ENCODE measurements around the gene CCDC33.

CCDC33 gene

DNA sequence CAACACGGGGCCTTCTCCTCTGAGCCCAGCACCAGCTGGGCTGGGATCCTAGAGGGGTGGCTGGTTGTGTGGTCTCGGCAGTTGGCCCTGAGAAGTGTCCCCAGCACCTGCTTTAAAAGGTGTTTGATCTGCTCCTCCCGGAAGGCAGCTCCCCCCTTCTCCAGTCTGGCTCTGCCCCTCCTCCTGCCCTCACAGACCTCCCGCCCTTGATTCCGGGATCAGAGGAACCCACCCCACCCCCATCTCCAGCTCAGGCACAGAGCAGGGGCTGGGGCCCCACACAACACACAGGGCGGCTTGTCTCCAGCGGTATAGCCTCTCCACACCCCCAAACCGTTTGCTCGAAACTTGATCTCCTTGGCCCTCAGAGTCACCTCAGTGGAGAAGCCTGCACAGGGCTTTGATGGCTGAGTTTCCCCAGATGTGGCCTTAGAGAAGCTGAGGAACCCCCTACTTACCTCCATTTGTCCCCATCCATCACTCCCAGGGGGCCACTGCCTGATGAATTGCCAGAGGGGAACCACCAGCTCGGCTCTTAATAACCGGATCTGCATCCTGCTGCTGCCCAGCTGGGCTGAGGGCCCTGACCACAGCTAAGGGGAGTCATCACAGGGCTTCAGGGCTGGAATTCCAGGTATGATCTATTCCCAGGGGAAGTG, 27.1 kb upstream of the CCDC33 start:
- DNase-seq (ENCODE audit: low read depth in 2 of 3, low spot score in 2 of 3): no peak

DNA sequence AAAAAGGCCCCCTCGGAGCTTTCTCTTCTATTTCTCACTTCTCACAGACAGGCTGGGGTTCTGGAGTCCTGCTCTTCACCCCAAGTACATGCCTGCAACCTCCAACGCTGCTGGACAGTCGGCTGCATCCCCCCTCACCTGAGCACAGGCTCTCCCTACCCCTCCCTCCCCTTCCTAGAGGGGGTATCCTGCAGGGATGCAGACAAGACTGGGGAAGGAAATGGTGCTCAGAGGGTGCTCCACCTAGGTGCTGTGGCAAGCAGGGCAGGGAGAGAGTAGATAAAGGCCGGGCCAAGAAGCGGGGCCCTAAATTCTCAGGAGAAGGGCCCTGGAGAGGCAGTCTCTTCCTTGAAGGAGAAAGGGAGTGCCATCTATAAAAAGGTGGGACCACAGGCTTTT, 26.6 kb upstream of the CCDC33 start:
- DNase-seq (ENCODE audit: low read depth in 2 of 3, low spot score in 2 of 3): no peak

DNA sequence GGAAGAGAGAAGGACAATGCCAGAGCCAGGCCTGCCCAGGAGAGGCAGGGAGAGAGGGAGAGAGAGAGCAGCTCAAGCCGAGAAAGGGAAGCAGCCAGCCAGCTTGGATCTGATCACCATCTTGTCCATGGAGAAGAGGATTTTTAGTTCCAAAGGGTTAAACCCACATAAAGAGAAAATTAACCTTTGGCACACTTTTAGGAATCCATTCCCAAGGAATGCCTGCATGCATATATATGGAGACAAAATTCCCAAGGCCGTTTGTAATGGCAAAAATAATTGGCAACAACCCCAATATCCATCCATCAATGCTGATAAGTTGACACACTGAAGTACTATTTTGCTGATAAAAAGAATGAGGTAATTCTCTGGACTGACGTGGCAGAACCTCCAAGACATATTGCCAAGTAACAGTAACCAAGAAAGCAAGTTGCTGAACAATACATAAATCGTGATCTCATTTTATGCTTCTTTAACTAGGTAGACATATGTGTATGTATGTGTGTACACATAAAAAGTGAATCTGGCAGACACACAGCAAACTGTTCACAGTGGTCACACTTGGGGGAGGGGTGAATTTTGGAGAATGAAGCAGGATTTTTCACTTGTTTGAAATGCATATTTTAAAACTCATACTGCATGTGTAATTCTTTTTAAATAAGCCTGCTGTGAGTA, 26.0 kb upstream of the CCDC33 start:
- no peak for DNase-seq (ENCODE audit: low read depth in 2 of 3, low spot score in 2 of 3)

DNA sequence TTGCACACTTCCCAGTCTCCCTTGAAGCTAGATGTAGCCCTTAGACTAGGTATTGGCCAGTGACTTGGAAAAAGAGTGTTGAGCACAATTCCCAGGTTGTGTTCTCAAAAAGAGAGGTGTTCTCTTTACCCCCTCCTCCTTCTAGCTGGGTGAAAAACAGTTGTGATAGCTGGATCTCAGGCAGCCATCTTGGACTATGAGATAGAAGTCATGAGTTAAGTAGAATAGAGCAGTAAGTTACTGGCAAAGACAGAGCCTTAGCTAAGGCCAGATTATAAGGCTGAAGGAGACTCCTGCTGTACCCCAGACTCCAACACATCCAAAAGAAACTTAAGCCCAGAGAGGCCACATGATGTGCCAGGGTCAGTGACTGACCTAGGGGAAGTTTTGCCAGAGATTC, 25.4 kb upstream of the CCDC33 start:
- no peak for DNase-seq (ENCODE audit: low read depth in 2 of 3, low spot score in 2 of 3)

DNA sequence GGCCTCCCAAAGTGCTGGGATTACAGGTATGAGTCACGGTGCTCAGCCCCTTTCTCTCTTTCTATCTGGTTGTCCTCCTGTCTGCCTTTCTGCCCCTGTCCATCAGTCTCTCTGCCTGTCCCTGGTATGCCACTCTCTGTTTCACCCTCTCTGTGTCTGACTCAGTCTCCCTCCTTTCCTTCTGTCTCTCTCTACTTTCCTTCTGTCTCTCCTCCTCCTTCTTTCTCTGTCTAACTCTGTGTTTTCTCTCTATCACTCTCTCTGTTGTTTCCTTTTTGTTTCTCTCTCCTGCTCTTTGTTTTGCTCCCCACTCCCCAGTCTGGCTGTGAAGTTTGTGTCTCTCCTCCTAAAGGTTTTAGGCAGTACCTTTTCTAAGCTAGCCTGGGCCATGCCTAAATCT, 24.5 kb upstream of the CCDC33 start:
- no peak for DNase-seq (ENCODE audit: low read depth in 2 of 3, low spot score in 2 of 3)

DNA sequence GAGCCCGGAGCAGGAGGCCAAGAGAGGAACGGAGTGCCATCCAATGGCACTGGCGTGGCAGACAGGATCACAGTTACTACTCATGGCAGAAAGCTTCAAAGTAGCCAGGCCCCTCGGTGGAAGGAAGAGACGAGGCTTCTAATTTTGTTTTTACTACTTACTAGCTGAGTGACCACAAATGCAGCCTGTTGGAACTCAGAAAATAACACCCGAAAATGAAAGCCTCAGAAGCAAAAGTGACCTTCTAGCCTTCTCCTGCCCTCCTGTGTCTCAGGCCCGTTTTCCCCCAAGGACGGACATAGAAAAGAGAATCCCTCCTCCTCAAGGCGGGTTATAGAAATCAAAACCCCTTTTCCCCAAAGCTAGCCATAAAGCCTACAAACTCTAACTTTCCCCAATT, 23.6 kb upstream of the CCDC33 start:
- no peak for DNase-seq (ENCODE audit: low read depth in 2 of 3, low spot score in 2 of 3)

DNA sequence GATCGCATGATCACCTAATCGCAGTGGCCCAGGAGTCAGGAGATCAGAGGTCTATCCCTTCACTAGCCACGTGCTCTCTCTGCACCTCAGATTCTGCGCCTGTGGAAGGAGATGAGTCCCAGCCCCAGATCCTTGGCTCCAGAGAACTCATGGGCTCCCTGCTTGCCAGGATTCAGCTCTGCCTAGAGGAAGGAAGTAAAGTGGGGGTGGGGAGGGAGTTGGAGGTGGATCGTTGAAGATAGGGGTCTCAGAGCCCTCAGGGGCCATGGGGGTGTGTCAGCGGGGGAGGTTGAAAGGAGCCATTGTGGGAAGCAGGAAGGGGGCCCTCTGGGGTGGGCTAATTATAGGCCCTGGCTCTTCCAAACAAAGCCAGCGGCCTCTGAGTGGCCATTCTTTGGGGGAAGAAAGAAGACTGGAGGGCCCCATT, 22.3 kb upstream of the CCDC33 start:
- no peak for DNase-seq (ENCODE audit: low read depth in 2 of 3, low spot score in 2 of 3)

DNA sequence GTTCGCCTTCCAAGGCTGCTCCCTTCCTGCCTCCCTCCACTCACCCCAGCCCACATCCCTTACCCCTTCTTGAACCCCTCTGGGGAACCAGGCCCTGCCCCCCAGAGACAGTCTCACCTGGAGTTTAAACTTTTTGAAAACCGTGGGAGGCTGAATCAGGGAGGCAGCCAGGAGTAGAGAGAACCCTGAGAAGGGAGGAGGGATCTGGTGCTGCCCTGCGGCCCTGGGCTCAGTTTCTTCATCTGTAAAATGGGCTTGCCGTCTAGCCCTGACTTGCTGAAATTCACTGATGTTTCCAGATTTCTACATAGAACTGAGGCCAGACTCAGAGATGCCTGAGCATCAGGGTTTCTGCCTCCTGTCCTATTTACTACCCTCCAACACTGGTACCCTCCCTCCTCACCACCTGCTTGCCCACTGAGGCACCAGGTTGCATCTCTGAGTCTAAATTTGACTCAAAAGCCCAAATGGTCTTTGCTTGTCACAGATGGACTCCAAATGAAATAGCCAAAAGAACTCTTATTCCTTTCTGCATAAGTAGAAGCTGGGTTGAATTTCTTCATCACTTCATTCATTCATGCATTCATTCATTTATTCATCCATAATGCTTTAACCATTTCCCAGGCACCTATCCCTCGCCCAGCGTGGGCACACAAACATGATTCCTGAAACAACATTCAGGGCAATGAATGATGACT, 21.7 kb upstream of the CCDC33 start:
- no peak for DNase-seq (ENCODE audit: low read depth in 2 of 3, low spot score in 2 of 3)

DNA sequence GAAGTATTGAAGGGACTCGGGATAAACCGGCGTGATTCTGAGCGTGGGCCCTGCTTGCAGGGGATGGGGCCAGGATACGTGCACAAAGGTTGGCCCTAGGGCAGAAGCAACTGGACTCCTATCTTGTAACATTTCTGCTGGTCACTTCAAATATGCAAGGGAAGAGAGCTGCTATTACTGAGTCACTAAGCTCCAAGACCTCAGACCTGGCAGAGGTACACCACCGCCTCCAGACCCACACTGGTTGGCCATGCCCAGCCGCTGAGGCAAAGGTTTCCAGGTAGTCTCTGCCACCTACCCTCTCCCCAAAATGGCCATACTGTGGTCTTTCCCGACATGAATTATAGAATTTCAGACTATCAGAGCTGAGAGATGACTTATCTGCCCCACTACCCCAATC, 20.2 kb upstream of the CCDC33 start:
- DNase-seq (ENCODE audit: low read depth in 2 of 3, low spot score in 2 of 3): no peak

DNA sequence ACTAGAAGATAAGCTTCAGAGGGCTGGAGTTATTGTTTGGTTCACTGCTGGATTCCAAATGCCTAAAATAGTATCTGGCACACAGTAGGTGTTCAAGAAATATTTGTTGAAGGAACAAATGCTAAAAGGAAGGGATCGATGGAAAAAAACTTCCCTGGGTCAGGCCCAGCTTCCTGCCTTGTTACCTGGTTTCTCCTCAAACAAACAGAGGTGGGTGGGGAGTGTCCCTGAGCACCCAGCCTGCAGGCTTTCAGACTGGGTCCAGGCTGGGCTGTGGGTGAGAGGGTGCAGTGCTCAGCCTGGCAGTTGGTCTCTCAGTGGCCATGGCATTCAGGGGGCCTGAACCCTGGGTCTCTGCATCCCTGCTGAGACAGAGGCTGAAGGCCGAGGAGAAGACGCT, 19.2 kb upstream of the CCDC33 start:
- DNase-seq (ENCODE audit: low read depth in 2 of 3, low spot score in 2 of 3): no peak

DNA sequence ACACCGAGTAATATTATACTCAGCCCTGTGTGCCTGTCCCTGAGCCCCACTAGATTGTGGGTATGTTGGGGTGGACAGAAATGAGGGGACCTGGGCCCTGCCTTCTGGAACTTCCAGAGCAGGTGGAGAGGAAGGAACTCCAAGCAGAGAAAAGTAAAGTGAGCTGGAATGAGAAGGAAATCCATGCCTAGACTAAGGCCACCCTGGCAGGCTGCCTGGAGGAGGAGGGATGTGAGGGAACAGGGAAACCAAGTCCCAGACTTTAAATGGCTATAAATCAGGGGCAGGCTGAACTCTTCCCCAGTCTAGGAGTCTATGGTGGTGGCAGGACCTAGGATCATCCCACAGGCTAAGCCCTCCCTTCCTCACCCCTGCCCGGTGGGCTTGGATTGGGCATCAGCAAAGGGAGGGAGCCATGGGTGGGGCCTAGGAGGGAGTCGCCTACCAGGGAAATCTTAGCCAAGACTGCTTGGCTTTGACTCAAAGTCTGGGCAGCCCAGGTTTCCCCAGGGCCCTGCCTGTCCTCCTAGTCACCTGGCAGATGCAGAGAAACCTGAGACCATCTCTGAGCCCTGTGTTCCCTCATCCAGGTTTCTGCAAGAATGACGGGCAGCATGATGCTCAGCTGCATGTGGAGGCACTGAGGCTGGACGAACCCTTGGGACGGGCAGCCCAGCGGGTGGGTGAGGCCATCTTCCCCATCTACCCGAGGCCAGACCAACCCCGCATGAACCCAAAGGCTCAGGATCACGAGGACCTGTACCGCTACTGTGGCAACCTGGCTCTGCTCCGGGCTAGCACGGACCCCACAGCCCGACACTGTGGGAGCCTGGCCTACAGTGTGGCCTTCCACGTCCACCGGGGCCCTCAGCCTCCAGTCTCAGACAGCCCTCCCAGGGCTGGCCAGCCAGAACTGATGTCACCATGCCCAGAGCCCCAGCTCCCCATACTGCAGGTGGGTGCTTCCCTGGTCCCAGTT, 17.9 kb upstream of the CCDC33 start:
- DNase-seq (ENCODE audit: low read depth in 2 of 3, low spot score in 2 of 3): no peak

DNA sequence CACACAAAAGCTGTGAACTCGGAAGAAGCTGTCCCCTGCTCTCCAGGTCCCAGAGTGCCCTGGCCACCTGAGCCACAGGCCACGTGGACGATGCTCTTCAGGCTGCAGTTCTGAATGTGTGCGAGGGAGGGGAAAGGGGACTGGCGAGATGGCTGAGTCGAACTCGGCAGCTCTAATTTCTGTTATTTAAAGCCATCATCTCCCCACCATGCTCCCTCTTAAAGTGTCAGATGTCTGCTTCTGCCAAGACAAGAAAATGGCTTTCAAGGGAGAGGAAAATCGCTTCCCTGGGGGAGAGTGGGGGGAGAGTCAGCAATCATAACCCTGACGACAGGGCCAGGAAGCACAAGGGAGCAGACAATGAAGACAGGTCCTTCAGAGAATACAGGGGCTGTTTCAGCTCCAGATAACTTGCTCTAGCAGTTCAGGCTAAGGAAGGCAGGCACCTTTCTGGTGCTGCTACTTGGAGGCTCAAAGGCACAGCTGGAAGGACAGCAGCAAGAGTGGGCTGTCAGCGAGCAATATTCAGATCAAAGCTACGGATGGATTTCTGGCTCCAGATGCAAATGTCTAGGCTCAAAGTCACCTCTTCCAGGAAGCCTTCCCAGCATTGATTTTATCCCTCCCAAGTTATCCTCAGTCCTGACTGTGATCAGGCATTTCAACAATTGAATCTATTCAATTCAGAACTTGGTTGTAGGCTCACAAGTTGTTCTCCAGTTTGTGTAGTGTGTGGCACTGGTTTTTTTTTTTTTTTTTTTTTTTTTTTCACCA, 15.5 kb upstream of the CCDC33 start:
- no peak for DNase-seq (ENCODE audit: low read depth in 2 of 3, low spot score in 2 of 3)

DNA sequence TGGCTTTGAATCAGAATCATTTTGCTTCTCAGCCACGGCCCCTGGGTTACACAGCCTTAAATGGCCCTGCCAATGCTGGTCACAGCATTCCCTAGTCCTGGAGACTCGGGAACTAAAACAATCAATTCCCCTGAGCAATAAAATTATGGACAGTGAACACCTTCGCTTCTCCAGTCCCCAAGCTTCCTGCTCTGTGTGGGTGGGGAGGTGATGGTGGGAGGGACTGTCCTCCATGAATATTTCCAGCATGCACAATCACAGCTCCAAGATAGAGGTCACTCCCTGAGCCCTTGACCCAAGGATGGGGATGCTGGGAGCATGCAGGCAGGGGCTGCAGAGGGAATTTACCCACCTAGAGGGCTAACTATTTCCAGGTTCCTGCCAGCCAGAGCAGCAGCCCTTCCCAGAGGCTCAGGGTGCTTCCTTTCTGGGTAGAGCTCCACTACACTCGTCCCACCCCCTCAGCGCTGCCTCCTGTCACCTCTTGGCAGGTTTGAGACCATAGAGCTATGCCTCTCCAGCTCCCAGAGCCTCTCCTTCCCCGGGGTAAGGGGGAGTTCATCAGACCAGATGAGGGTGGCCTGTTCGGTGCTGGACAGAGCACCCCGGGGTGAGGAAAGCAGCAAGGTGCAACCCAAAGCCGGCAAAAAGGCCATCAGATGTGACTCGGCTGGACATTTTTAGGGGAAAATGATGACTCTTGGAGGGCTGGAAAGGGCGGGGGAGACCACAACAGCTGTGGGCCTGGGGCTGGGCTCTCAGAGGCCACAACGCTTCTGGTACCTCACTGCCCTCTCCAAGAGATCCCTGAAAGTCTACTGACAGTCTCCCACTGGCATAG, 14.5 kb upstream of the CCDC33 start:
- no peak for DNase-seq (ENCODE audit: low read depth in 2 of 3, low spot score in 2 of 3)

DNA sequence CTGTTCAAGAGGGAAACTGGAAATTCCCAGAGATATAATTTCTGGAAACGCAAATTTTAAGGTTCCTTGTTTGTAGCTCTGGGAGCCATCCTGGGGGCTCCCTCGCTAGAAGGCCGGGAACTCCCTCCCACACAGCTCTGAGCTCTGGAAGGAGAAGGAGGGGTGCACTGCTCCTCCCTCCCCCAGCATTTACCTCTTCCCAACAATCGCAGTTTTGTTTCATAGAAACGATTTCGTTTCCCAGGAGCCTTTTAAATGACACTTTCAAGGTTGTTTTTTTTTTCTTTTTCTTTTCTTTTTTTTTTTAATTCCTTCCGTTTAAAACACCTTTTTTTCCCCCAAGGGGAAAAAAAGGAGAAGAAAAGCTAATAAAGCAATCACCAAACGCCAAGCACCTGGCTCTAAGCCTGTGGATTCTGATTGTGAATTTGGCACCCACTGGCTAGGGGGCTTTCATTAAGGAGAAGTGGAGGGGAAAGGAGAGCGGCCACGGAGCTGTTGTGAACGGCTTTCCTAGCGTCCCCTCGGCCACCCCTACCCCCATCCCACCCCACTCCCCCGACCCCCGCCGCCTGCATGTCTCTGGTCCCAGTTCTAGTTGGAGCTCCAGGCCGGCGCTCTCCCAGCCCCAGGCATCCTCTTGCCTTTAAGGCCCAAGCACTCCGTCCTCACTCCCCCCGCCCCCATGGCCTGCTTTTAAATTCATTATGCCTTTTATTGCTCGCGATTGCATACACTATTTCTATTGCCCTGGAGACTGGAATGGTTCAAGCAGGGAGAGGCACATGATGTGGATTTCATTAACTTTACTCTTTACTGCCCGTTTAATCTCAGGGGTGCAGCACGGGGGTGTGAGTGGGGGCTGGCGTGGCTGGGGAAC, 13.6 kb upstream of the CCDC33 start:
- no peak for DNase-seq (ENCODE audit: low read depth in 2 of 3, low spot score in 2 of 3)

DNA sequence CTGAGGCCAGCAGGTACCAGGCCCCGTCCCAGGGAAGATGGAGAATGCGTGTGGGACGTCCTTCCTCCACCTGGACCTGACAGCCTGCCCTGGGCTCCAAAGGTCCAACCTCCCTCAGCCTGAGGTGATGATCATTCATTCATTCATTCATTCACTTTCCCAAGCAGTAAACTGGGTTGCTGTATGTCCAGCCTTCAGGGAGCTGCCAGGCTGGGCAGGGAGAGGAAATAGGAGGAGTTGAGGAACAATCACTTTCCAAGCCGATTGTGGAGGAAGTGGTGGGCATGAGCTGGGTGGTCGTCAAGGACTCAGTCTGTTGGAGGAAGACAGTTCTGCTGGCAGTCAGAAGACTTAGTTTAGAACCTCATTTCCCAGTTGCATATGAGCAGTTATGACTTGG, 10.2 kb upstream of the CCDC33 start:
- no peak for DNase-seq (ENCODE audit: low read depth in 2 of 3, low spot score in 2 of 3)

DNA sequence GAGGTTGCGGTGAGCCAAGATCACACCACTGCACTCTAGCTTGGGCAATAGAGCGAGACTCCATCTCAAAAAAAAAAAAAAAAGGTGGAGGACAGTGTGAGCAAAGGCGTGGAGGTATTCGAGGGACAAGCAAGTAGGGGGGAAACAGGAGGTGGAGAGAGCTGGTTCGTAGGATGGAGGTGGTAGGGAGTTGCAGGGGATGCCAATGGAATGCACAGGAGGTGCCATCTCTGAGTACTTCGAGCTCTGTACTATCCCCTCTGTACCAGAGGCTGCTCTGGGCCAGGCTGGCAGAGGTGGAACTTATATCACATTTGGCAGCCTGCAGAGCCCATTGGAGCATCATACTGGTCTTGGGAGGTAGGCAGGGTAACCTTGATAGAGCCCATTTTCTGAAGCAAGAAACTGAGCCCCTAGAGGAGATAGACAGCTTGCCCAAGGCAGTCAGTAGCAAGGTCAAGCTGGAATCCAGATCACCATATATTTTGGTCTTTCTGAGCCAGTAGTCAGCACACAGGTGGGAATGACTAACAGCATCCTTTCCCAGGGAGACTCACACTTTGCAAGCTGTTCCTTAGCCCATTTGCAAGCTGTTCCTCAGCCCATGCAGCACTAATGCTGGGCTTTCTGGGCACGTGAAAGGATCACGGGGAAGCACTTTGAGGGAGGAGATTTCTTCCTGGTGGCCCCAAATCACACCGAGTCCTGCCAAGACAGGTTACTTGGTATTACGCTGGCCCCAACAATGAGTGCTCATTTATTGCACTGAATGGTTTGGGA, 9.2 kb upstream of the CCDC33 start:
- no peak for DNase-seq (ENCODE audit: low read depth in 2 of 3, low spot score in 2 of 3)

DNA sequence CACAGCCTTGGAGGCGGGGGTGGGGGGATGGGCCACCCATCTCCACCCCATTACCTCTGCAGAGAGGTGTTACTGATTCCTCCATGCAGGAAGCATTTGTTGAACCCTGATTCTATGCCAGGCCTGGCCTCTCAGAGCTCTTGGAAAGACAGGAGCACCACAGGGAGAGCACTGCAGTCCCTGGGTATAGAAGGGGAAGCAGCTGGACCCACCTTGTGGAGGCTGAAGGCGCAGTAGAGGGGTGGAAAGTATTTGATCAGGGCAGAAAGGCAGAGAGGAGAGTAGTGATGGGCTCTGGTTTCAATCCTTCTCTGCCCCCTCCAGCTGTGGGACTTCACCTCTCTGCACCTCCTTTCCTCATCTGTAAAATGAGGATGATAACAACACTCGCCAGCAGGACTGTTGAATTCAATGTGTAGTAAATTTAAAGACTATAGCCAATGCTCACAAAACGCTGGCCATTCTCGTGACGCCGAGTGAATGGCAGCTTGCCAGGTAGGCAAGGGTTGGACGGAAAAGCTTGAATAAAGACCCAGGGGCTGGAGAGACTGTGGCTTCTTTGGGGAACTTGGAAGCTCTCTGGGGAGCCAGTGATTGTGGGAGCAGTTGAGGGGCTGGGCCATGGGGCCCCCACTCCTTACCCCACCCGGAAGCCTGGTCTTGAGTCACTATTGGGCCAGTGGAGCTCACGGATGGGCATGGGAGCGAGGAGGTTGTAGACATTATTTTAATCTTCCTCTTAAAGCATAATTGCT, 8.0 kb upstream of the CCDC33 start:
- DNase-seq (ENCODE audit: low read depth in 2 of 3, low spot score in 2 of 3): no peak
